CD4-positive, alpha-beta memory T cell (primary cell): ENCODE measurements around the gene WDR4. TPM values are rescaled to one million over a fixed set of nuclear protein-coding genes. Genes with fewer than 3 reads are reported as not detected.

Experiments used
- CTCF ChIA-PET: fragments of 350-600 bp; sonication (Branson Sonifier 250); formaldehyde crosslinking; loops from one replicate; lab custom pipeline; 2021; ENCODE audit warnings: inconsistent platforms; ENCODE audit not compliant: partially characterized antibody; lab: Charles Lee
- POLR2A ChIA-PET: fragments of 350-600 bp; sonication (Branson Sonifier 250); formaldehyde crosslinking; loops from one replicate; lab custom pipeline; 2021; ENCODE audit not compliant: partially characterized antibody; lab: Charles Lee
- DNase-seq, 5 donors: peaks; one replicate each; pipeline versions ENCODE4 v3.0.0 to v3.0.0-alpha.2; 2020 to 2022; ENCODE audit warnings: mixed read lengths in 1 of 5
- H3K27ac ChIP-seq: one replicate; pipeline ENCODE4 v1.7.0; 2013; ENCODE audit warnings: low read depth, low read length
- H3K27me3 ChIP-seq: 2 replicates; pipeline ENCODE4 v1.7.0; 2013; ENCODE audit warnings: mild to moderate bottlenecking, low read length, moderate library complexity; ENCODE audit not compliant: insufficient read depth
- H3K36me3 ChIP-seq: 2 replicates; pipeline ENCODE4 v1.7.0; 2013; ENCODE audit warnings: mild to moderate bottlenecking, low read length, moderate library complexity; ENCODE audit not compliant: insufficient read depth
- H3K4me1 ChIP-seq: 2 replicates; pipeline ENCODE4 v1.7.0; 2013; ENCODE audit warnings: mild to moderate bottlenecking, low read length, moderate library complexity; ENCODE audit not compliant: insufficient read depth
- H3K4me3 ChIP-seq, 2 donors: one replicate each; pipeline ENCODE4 v1.7.0; 2013; ENCODE audit warnings: low read length in 2 of 2, mild to moderate bottlenecking in 1 of 2
- H3K9me3 ChIP-seq, 2 donors: one replicate each; pipeline ENCODE4 v1.7.0; 2013; ENCODE audit warnings: low read length in 2 of 2, control low read depth in 1 of 2; ENCODE audit not compliant: control insufficient read depth in 1 of 2
- H3K27ac Mint-ChIP-seq, 7 donors: one replicate each; pipeline ENCODE4 v1.8.0; 2020 to 2021; ENCODE audit warnings: mixed read lengths in 7 of 7, mild to moderate bottlenecking in 6 of 7, inconsistent platforms in 3 of 7, moderate library complexity in 3 of 7
- H3K27me3 Mint-ChIP-seq, 2 donors: one replicate each; pipeline ENCODE4 v1.8.0; 2020 to 2021; ENCODE audit warnings: mixed read lengths in 2 of 2
- H3K36me3 Mint-ChIP-seq, 2 donors: one replicate each; pipeline ENCODE4 v1.8.0; 2020 to 2021; ENCODE audit warnings: mixed read lengths in 2 of 2, inconsistent platforms in 1 of 2, mild to moderate bottlenecking in 1 of 2
- H3K4me1 Mint-ChIP-seq, 4 donors: one replicate each; pipeline ENCODE4 v1.8.0; 2020 to 2021; ENCODE audit warnings: mixed read lengths in 4 of 4, mild to moderate bottlenecking in 1 of 4
- H3K4me3 Mint-ChIP-seq, 8 donors: one replicate each; pipeline ENCODE4 v1.8.0; 2020 to 2021; ENCODE audit warnings: mixed read lengths in 8 of 8, mild to moderate bottlenecking in 7 of 8, moderate library complexity in 6 of 8, inconsistent platforms in 3 of 8
- H3K9me3 Mint-ChIP-seq, 8 donors: one replicate each; pipeline ENCODE4 v1.8.0; 2020 to 2021; ENCODE audit warnings: mixed read lengths in 8 of 8, mild to moderate bottlenecking in 5 of 8, inconsistent platforms in 3 of 8, moderate library complexity in 1 of 8
- intact Hi-C: fragments of 100-400 bp; cut with micrococcal nuclease; formaldehyde crosslinking; loops from one replicate; pipeline ENCODE4 v1.15.1; 2023
- polyA plus RNA-seq, 2 donors: library from polyadenylated mRNA; unstranded; fragments of 300-500 nt; fragmentation: Illumina TruSeq; gene quantifications; one replicate each; pipeline ENCODE4 v1.2.3, GENCODE V29; 2021
- total RNA-seq, 2 experiments: library from RNA; stranded (reverse); gene quantifications; one replicate each; pipeline ENCODE4 v1.2.3, GENCODE V29; 2021

Gene WDR4
- total and polyA plus RNA-seq, 4 experiments from 2014 or later: 7.3 to 27.5 (median 17.0) TPM

DNA sequence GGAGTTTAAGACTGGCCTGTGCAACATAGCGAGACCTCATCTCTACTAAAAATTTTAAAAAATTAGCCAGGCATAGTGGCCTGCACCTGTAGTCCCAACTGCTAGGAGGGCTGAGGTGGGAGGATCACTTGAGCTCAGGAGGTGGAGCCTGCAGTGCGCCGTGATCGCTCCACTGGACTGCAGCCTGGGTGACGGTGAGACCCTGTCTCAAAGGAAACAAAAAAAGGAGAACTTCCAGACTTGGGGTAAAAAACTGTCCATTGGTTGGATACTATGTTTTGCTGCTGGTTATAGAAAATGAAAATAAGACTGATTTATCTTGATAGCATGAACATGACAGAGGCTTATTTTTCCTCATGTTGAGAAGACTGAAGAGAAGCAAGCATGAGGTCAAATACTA, 79.4 kb downstream of the WDR4 start:
- Histone ChIP-seq H3K4me1 (no peaks in the 10 kb centered on the region), H3K36me3 (no peaks in the 10 kb centered on the region), H3K4me3 (no peak overlapping the region), H3K27me3 (no peaks in the 10 kb centered on the region), H3K9me3 (no peaks in the 10 kb centered on the region), H3K27ac (no peak overlapping the region)
- H3K9me3 Mint-ChIP-seq: no peaks in the 10 kb centered on the region
- H3K27ac Mint-ChIP-seq: no peak overlapping the region
- no peak overlapping the region for H3K4me3 Mint-ChIP-seq
- DNase-seq: no peak
- H3K36me3 Mint-ChIP-seq: no peaks in the 10 kb centered on the region
- peaks cover 0 to 2% of the 10 kb centered on the region in 2 donors for H3K27me3 Mint-ChIP-seq
- H3K4me1 Mint-ChIP-seq: peaks cover 0 to 3% (median 0%) of the 10 kb centered on the region in 4 donors
- intact Hi-C loops: no loop called here
- CTCF ChIA-PET: no interaction called here
- POLR2A ChIA-PET: interaction anchor here (0.9 kb wide), 1 partner anchor 16 kb away, joined by 3 read pairs; no protein-coding TSS in a partner anchor

- intact Hi-C loops: no loop called here
- Mint-ChIP-seq H3K36me3 (no peaks in the 10 kb centered on the region), H3K27ac (peak overlapping the region in 2 of 7 donors; percentile 8 to 18), H3K4me1 (peaks cover 0 to 3% (median 0%) of the 10 kb centered on the region in 4 donors), H3K4me3 (peak overlapping the region in 1 of 8 donors; percentile 37), H3K9me3 (no peaks in the 10 kb centered on the region), H3K27me3 (no peaks in the 10 kb centered on the region)
- Histone ChIP-seq H3K4me1 (no peaks in the 10 kb centered on the region), H3K36me3 (no peaks in the 10 kb centered on the region), H3K4me3 (no peak overlapping the region), H3K9me3 (no peaks in the 10 kb centered on the region), H3K27me3 (no peaks in the 10 kb centered on the region), H3K27ac (no peak overlapping the region)
- no peak for DNase-seq
- CTCF ChIA-PET: no interaction called here
- POLR2A ChIA-PET: no interaction called here
Observed at GRCh38 chr21:42799516-42799915, 79.8 kb downstream of the WDR4 start.

Other genes starting within 250 kb of the WDR4 start
- gene PDE9A, start 225.9 kb downstream of the WDR4 start, total RNA-seq: 1 to 10 TPM; 6.9 to 9.2 TPM
- gene PDE9A, start 225.9 kb downstream of the WDR4 start, polyA plus RNA-seq: 1 to 10 TPM; 2.2 to 3.7 TPM
- 10 to 100 TPM; 28.1 to 33.2 TPM for gene NDUFV3, start 13.8 kb upstream of the WDR4 start, total RNA-seq
- 10 to 100 TPM in 1 of 2 donors, 1 to 10 TPM in 1; 9.1 to 23.6 TPM for gene NDUFV3, start 13.8 kb upstream of the WDR4 start, polyA plus RNA-seq
- not detected for gene ERVH48-1, start 46.1 kb upstream of the WDR4 start, total RNA-seq
- not detected for gene ERVH48-1, start 46.1 kb upstream of the WDR4 start, polyA plus RNA-seq
- gene PKNOX1, start 95.0 kb upstream of the WDR4 start, total RNA-seq: 10 to 100 TPM; 21.5 to 24.8 TPM
- 10 to 100 TPM; 17.8 to 25.0 TPM for gene PKNOX1, start 95.0 kb upstream of the WDR4 start, polyA plus RNA-seq
- under 1 TPM in 1 of 2 experiments, not detected in 1; 0.81 TPM for gene CBS, start 196.3 kb upstream of the WDR4 start, total RNA-seq
- not detected for gene CBS, start 196.3 kb upstream of the WDR4 start, polyA plus RNA-seq
- gene U2AF1, start 228.0 kb upstream of the WDR4 start, total RNA-seq: 10 to 100 TPM; 71.3 to 81.7 TPM
- gene U2AF1, start 228.0 kb upstream of the WDR4 start, polyA plus RNA-seq: 10 to 100 TPM; 71.1 to 96.0 TPM